Suprapubic skin (tissue), 4 donors: ENCODE measurements around the gene SCP2. TPM values are rescaled to one million over a fixed set of nuclear protein-coding genes. Genes with fewer than 3 reads are reported as not detected.

ENCODE experiments used
- DNase-seq, 2 donors: peaks; one replicate each; pipeline ENCODE4 v3.0.0-alpha.2; 2019; ENCODE audit warnings: low spot score in 2 of 2
- H3K27ac ChIP-seq: fragments of 200-600 bp; sonication (generic); one replicate; pipeline ENCODE4 v1.5.1; 2019
- H3K27me3 ChIP-seq: fragments of 200-600 bp; sonication (generic); one replicate; pipeline ENCODE4 v1.5.1; 2019
- H3K36me3 ChIP-seq: fragments of 200-600 bp; sonication (generic); one replicate; pipeline ENCODE4 v1.5.1; 2019
- H3K4me1 ChIP-seq: fragments of 200-600 bp; sonication (generic); one replicate; pipeline ENCODE4 v1.5.1; 2019
- H3K4me3 ChIP-seq: fragments of 200-600 bp; sonication (generic); one replicate; pipeline ENCODE4 v1.5.1; 2019; ENCODE audit warnings: mild to moderate bottlenecking
- H3K9me3 ChIP-seq: fragments of 200-600 bp; sonication (generic); one replicate; pipeline ENCODE4 v1.5.1; 2019
- CTCF ChIP-seq, 2 donors: fragments of 200-600 bp in 1 of 2; fragments of 450-650 bp in 1 of 2; sonication (generic) in 1 of 2; IDR thresholded peaks; one replicate each; pipeline ENCODE4 v1.5.1; 2016 to 2019; ENCODE audit warnings: antibody characterized with exemption in 2 of 2, mild to moderate bottlenecking in 1 of 2, moderate library complexity in 1 of 2
- EP300 ChIP-seq: sonication (generic); formaldehyde crosslinking; IDR thresholded peaks from one replicate; pipeline ENCODE4 v1.6.1; 2017; ENCODE audit warnings: antibody characterized with exemption
- POLR2A ChIP-seq, 2 donors: fragments of 450-650 bp; IDR thresholded peaks; one replicate each; pipeline ENCODE4 v1.6.1; 2017; ENCODE audit warnings: antibody characterized with exemption in 2 of 2, mild to moderate bottlenecking in 2 of 2, moderate library complexity in 2 of 2
- POLR2AphosphoS5 ChIP-seq, 3 donors: sonication (generic); formaldehyde crosslinking; IDR thresholded peaks; one replicate each; pipeline ENCODE4 v1.6.1; 2017; ENCODE audit warnings: antibody characterized with exemption in 3 of 3
- WGBS: methylation state at CpG from one replicate; pipeline ENCODE4 v1.1.5; 2018; 5-methylcytosine and 5-hydroxymethylcytosine counted together
- total RNA-seq, 4 donors: library from RNA; depleted of rRNA; stranded (reverse); fragments of >200 nt; gene quantifications; one replicate each; pipeline ENCODE4 v1.1.0, GENCODE V29; 2016

Gene SCP2
- total RNA-seq, 4 donors from 2014 or later = 64.5 to 122 (median 113) TPM

- Histone ChIP-seq H3K9me3 (no peaks in the 10 kb centered on the region), H3K27ac (no peak overlapping the region), H3K4me1 (peaks cover 37% of the 10 kb centered on the region), H3K4me3 (peak overlapping the region; percentile 57), H3K36me3 (no peaks in the 10 kb centered on the region), H3K27me3 (peaks cover 29% of the 10 kb centered on the region)
- WGBS = 88% methylated on average over 9 of the region's 9 CpGs
- no peak for DNase-seq
- TF ChIP-seq CTCF (IDR thresholded peaks at IDR 0.05) = no peak
- no peak for TF ChIP-seq POLR2AphosphoS5 (IDR thresholded peaks at IDR 0.05)
- TF ChIP-seq EP300 = no peak
- TF ChIP-seq POLR2A (IDR thresholded peaks at IDR 0.05) = no peak
Observed at GRCh38 chr1:53063744-53064515, 136.9 kb downstream of the SCP2 start.

DNA sequence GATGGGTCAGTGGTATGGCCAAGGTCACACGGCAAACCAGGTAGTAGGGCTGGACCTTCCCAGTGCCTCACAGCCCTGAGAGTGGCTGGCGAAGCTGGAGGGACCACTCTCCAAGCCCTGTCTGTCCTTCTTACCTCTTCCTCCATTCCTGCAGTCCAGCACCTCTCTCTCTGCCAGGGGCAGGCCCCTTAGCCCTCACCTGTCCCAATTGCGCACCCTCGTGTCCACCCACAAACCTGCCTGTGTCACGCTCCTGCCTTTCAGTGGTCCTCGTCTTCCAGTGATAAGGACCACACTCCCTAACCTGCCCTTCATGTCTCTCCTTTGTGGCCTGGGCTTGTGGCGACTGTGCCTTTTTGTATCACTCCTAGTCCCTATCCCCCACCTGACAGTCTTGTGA, 138.3 kb downstream of the SCP2 start:
- no peak for DNase-seq
- H3K27me3 ChIP-seq = peaks cover 29% of the 10 kb centered on the region
- H3K9me3 ChIP-seq = no peaks in the 10 kb centered on the region
- no peak overlapping the region for H3K4me3 ChIP-seq
- no peak overlapping the region for H3K27ac ChIP-seq
- WGBS = 98% methylated on average over 7 of the region's 7 CpGs
- TF ChIP-seq POLR2A (IDR thresholded peaks at IDR 0.05) = no peak
- peaks cover 28% of the 10 kb centered on the region for H3K4me1 ChIP-seq
- no peaks in the 10 kb centered on the region for H3K36me3 ChIP-seq

GRCh38 chr1:53066488-53066887, 139.4 kb downstream of the SCP2 start:
- H3K27me3 ChIP-seq = peaks cover 22% of the 10 kb centered on the region
- no peak overlapping the region for H3K4me3 ChIP-seq
- H3K4me1 ChIP-seq = peaks cover 20% of the 10 kb centered on the region
- peaks cover 3% of the 10 kb centered on the region for H3K36me3 ChIP-seq
- peak in 1 of 2 donors; percentile 69 for DNase-seq
- TF ChIP-seq POLR2A (IDR thresholded peaks at IDR 0.05) (no peak), CTCF (IDR thresholded peaks at IDR 0.05) (no peak), POLR2AphosphoS5 (IDR thresholded peaks at IDR 0.05) (no peak), EP300 (no peak)
- 75% methylated on average over 6 of the region's 6 CpGs for WGBS
- no peaks in the 10 kb centered on the region for H3K9me3 ChIP-seq
- H3K27ac ChIP-seq = no peak overlapping the region

DNA sequence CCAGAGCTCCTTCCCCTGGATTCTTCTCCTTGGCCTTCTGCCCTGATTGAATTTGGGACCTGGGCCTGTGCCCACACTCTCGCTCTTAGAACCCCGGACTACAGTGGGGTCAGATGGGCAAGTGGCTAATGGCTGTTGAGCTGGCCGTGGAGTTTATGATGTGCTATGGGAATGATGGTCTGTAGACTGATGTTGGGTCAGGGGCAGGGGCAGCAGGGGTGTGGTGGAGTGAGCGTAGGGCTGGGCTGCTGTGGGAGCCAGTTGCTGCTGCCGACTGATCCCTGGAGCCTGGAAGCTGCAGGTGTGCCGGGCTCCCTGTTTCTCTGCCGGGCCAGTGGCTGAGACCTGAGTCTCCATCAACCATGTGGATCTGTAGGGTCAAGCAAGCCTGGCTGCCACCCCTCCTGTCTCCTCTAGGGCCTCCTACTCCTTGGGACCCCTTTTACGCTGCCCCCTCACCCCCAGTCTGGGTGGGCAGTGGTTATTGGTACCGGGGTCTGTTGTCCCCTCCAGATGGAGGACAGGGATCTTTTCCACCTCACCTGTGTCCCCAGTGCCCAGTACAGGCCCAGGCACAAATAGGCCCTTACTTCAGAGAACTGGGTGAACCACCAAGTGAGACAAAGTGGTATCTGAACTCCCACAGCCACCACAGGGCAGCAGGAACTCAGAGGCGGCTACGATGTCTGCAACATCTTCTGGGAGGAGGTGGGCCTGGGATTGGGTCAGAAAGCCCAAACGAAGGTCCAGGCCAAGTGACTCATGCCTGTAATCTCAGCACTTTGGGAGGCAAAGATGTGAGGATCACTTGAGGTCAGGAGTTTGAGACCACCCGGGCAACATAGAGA, 140.0 kb downstream of the SCP2 start:
- WGBS = 73% methylated on average over 12 of the region's 13 CpGs
- DNase-seq = peak in 1 of 2 donors; percentile 76
- H3K36me3 ChIP-seq = peaks cover 3% of the 10 kb centered on the region
- TF ChIP-seq EP300 (no peak), CTCF (IDR thresholded peaks at IDR 0.05) (no peak), POLR2AphosphoS5 (IDR thresholded peaks at IDR 0.05) (no peak), POLR2A (IDR thresholded peaks at IDR 0.05) (no peak)
- H3K27me3 ChIP-seq = peaks cover 17% of the 10 kb centered on the region
- no peaks in the 10 kb centered on the region for H3K9me3 ChIP-seq
- H3K27ac ChIP-seq = no peak overlapping the region
- H3K4me3 ChIP-seq = no peak overlapping the region
- H3K4me1 ChIP-seq = peaks cover 14% of the 10 kb centered on the region

DNA sequence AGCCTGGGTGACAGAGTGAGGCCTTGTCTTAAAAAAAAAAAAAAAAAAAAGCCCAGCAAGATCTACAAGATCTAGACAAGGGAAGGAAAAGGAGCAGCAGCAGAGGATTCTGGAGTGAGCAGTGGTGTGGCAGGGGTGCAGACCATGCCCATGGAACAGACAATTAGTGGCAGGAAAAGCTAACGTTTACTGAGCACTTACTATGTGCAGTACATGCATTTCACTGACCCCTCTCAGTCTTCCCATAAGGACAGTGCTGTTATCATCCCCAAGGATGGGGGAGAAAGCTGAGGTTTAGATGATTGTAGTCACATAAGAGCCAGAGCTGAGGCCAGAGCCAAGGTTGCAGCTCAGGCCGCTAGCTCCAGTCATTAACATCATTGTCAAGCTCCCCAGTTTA, 140.8 kb downstream of the SCP2 start:
- no peak overlapping the region for H3K4me3 ChIP-seq
- TF ChIP-seq CTCF (IDR thresholded peaks at IDR 0.05) (no peak), POLR2A (IDR thresholded peaks at IDR 0.05) (no peak)
- H3K4me1 ChIP-seq = peaks cover 6% of the 10 kb centered on the region
- no peak overlapping the region for H3K27ac ChIP-seq
- H3K27me3 ChIP-seq = peaks cover 10% of the 10 kb centered on the region
- H3K9me3 ChIP-seq = no peaks in the 10 kb centered on the region
- 87% methylated on average over 2 of the region's 2 CpGs for WGBS
- no peak for DNase-seq
- H3K36me3 ChIP-seq = peaks cover 3% of the 10 kb centered on the region
